Heart right ventricle (tissue), 16 donors: ENCODE data around the gene CHST13. TPM values are rescaled to one million over a fixed set of nuclear protein-coding genes. Genes with fewer than 3 reads are reported as not detected.

Experiments used
- ATAC-seq, 8 donors: fragments of 200-7000 bp; cut with Tn5 transposase; one replicate each; pipeline ENCODE4 v1.9.1; 2020; ENCODE audit warnings: mild to moderate bottlenecking in 8 of 8, moderate library complexity in 8 of 8, moderate number of reproducible peaks in 1 of 8
- DNase-seq, 2 donors: peaks; one replicate each; pipeline ENCODE4 v3.0.0-alpha.2; 2020
- H3K27ac ChIP-seq, 10 donors: fragments of 200-600 bp; sonication (generic) in 2 of 10; one replicate each; pipeline versions ENCODE4 v1.5.0 to v1.8.0; 2020 to 2022; ENCODE audit warnings: mild to moderate bottlenecking in 3 of 10
- H3K27me3 ChIP-seq, 7 donors: fragments of 200-600 bp; one replicate each; pipeline ENCODE4 v1.8.0; 2021 to 2022; ENCODE audit warnings: mild to moderate bottlenecking in 2 of 7
- H3K36me3 ChIP-seq, 9 donors: fragments of 200-600 bp; sonication (generic) in 1 of 9; one replicate each; pipeline versions ENCODE4 v1.5.0 to v1.8.0; 2020 to 2022; ENCODE audit warnings: mild to moderate bottlenecking in 2 of 9
- H3K4me1 ChIP-seq, 9 donors: fragments of 200-600 bp; sonication (generic) in 1 of 9; one replicate each; pipeline versions ENCODE4 v1.5.0 to v1.8.0; 2020 to 2022; ENCODE audit warnings: mild to moderate bottlenecking in 4 of 9
- H3K4me3 ChIP-seq, 10 donors: fragments of 200-600 bp; sonication (generic) in 2 of 10; one replicate each; pipeline versions ENCODE4 v1.5.0 to v1.8.0; 2020 to 2022; ENCODE audit warnings: mild to moderate bottlenecking in 7 of 10, moderate library complexity in 2 of 10
- H3K9me3 ChIP-seq, 11 donors: fragments of 200-600 bp in 10 of 11; sonication (generic) in 2 of 11; one replicate each; pipeline versions ENCODE4 v1.5.0 to v1.8.0; 2013 to 2022; ENCODE audit warnings: mild to moderate bottlenecking in 2 of 11, control low read depth in 1 of 11, moderate library complexity in 1 of 11
- CTCF ChIP-seq, 9 donors: fragments of 200-600 bp; sonication (generic) in 2 of 9; IDR thresholded peaks; one replicate each; pipeline versions ENCODE4 v1.5.0 to v1.8.0; 2021 to 2022; ENCODE audit warnings: antibody characterized with exemption in 9 of 9, mild to moderate bottlenecking in 5 of 9, moderate library complexity in 1 of 9
- WGBS, 2 donors: extraction: QIAGEN DNeasy Blood & Tissue Kit; methylation state at CpG; one replicate each; pipeline ENCODE4 v1.1.7; 2013; ENCODE audit warnings: inconsistent platforms in 1 of 2; 5-methylcytosine and 5-hydroxymethylcytosine counted together
- intact Hi-C, 10 donors: fragments of 100-400 bp; cut with DNase I; formaldehyde crosslinking; loops; one replicate each; pipeline versions ENCODE4 v1.11.1 to v1.14.2; 2022
- polyA plus RNA-seq, 2 donors: library from polyadenylated mRNA; stranded (reverse); fragments of 200-250 nt; gene quantifications; one replicate each; pipeline ENCODE4 v1.2.3, GENCODE V29; 2013
- total RNA-seq, 10 donors: library from RNA; stranded (reverse); fragmentation: NEBNext Ultra II Directional in 3 of 10; extraction: Animal tissue kit (Norgen Biotek cat#: 25700) in 3 of 10; gene quantifications; one replicate each; pipeline versions ENCODE4 v1.2.1 to v1.2.4, GENCODE V29; 2021 to 2023
- donor health status: Arrhythmogenic right ventricular cardiomyopathy.
- donor health status: ischemic (EF 13 %, LVEDD 7.1; RV severe dilation, severe dysfunction).
- donor health status: healthy with polysubstance abuse.
- donor health status: DM: no; HTN: yes; CAD: no.
- donor health status: DM: no; HTN: no; CAD: no.
- donor health status: ischemic (EF 25% LVEDD 6.9; RV normal size, moderate dysfunction).
- donor health status: ischemic (EF 25% LVEDD 5.7; RV mildly dilated, moderate dysfunction).
- donor health status: healthy.
- donor health status: DM: yes; HTN: yes; CAD: no.
- donor health status: Ischemic cardiomyopathy.
- donor health status: ischemic (EF 35%, LVEDD 5.7; RV mildly dilated, moderate dysfunction).
- donor health status: nonischemic (EF 11% LVEDD 7.7; RV severe dilation, severe dysfunction).
- donor health status: DM: yes; HTN: yes; CAD: no.
- donor health status: PGD.
- donor health status: ischemic (EF 29% LVEDD 5.4; RV normal size, mild dysfunction).
- donor health status: nonischemic (EF 23%, LVEDD 6.1; RV moderate dilation, normal function).

Gene CHST13
- total and polyA plus RNA-seq, 12 donors: 0.12 to 1.2 (median 0.43) TPM

- TF ChIP-seq CTCF (IDR thresholded peaks at IDR 0.05): no peak
- no peaks in the 10 kb centered on the region for H3K9me3 ChIP-seq
- ATAC-seq (peak in 5 of 8 donors; percentile 16 to 38 (median 29)), DNase-seq (no peak)
- peaks cover 0 to 11% (median 0%) of the 10 kb centered on the region in 9 donors for H3K4me1 ChIP-seq
- no peak overlapping the region for H3K27ac ChIP-seq
- 66 to 67% methylated on average over 12 of the region's 12 CpGs for WGBS, 2 donors
- H3K27me3 ChIP-seq: peaks cover 0 to 2% (median 0%) of the 10 kb centered on the region in 7 donors
- H3K4me3 ChIP-seq: no peak overlapping the region
- no peaks in the 10 kb centered on the region for H3K36me3 ChIP-seq
- intact Hi-C loops: no loop called here
Measured at GRCh38 chr3:126512916-126513650, 10.9 kb upstream of the CHST13 start.

DNA sequence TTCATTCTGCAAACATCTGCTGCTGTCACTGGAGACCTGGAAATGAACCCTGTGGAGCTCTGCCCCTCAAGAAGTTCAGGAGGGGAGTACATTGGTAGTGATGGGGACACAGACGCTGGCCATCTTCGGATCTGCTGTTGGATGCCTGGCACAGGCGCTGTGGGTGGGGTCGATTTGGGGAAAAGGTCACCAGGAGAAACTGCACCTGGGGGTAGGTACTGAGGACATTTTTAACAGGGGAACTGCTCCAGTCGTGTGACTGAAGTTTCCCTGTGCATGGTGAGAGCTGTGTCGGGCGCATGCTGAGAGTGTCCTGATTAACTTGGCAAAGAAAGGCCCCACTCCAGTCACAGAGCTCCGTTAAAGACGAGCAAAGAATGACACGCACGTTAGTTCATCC lies 9.8 kb upstream of the CHST13 start:
- Histone ChIP-seq H3K27ac (no peak overlapping the region), H3K4me3 (no peak overlapping the region), H3K9me3 (no peaks in the 10 kb centered on the region), H3K36me3 (no peaks in the 10 kb centered on the region), H3K4me1 (peaks cover 0 to 11% (median 0%) of the 10 kb centered on the region in 9 donors), H3K27me3 (peaks cover 0 to 6% (median 0%) of the 10 kb centered on the region in 7 donors)
- intact Hi-C loops: no loop called here
- DNase-seq (no peak), ATAC-seq (no peak)
- WGBS, 2 donors: 75 to 81% methylated on average over 11 of the region's 11 CpGs
- TF ChIP-seq CTCF (IDR thresholded peaks at IDR 0.05): no peak

DNA sequence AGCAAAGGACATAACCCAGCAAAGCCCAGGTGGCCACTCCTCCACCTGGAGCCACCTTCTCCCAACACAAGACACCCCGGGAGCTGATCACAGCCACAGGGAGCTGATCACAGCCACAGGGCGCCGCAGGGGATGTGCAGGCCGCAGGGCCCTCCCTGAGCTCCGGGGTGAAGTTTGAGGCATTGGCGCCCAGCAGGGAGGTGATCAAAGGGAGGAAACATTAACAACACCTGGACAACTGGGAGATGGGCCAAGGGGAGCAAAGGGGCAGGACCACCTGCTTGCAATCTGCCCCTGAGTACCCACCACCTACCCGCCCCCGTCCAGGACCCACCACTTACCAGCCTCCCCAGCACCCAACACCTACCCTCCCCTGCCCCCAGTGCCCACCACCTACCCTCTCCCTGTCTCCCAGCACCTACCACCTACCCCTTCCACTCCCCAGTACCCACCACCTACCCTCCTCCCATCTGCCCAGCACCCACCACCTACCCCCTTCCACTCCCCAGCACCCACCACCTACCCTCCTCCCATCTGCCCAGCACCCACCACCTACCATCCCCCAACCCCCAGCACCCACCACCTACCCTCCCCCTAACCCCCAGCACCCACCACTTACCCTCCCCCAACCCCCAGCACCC lies 8.8 kb upstream of the CHST13 start:
- DNase-seq (no peak), ATAC-seq (no peak)
- TF ChIP-seq CTCF (IDR thresholded peaks at IDR 0.05): no peak
- Histone ChIP-seq H3K4me3 (no peak overlapping the region), H3K9me3 (no peaks in the 10 kb centered on the region), H3K27ac (no peak overlapping the region), H3K36me3 (no peaks in the 10 kb centered on the region), H3K4me1 (peaks cover 0 to 11% (median 0%) of the 10 kb centered on the region in 9 donors), H3K27me3 (peaks cover 0 to 6% (median 0%) of the 10 kb centered on the region in 7 donors)
- 89 to 93% methylated on average over 6 to 8 of the region's 8 CpGs for WGBS, 2 donors
- intact Hi-C loops: no loop called here

DNA sequence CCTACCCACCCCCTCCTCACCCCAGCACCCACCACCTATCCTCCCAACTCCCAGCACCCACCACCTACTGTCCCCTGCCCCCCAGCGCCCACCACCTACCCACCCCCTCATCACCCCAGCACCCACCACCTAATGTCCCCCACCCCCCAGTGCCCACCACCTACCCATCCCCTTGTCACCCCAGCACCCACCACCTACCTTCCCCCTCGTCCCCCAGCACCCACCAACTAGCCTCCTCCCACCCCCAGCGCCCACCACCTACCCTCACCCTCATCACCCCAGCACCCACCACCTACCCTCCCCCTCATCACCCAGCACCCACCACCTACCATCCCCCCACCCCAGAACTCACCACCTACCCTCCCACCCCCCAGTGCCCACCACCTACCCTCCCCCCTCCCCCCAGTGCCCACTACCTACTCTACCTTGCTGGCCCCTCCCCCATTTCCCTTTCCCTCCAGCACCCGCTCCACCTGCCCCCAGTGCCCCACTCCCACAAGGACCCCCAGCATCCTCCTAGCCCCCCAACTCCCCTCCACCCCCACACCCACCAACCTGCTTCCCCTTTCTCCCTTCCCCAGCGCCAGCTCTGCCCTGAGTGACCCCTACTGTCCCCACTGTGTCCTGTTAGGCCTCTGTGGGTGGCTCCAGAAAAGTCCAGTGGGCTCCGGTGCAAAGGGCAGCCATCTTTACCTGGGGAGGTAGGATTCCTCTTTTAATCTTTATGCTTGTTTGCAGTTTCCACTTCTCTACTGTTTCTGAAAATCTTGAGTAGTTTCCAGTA lies 7.6 kb upstream of the CHST13 start:
- no peaks in the 10 kb centered on the region for H3K36me3 ChIP-seq
- peaks cover 0 to 11% (median 0%) of the 10 kb centered on the region in 9 donors for H3K4me1 ChIP-seq
- WGBS, 2 donors: 81 to 88% methylated on average over 6 of the region's 6 CpGs
- TF ChIP-seq CTCF (IDR thresholded peaks at IDR 0.05): no peak
- intact Hi-C loops: no loop called here
- H3K27ac ChIP-seq: no peak overlapping the region
- H3K4me3 ChIP-seq: no peak overlapping the region
- no peaks in the 10 kb centered on the region for H3K9me3 ChIP-seq
- ATAC-seq (no peak), DNase-seq (no peak)
- H3K27me3 ChIP-seq: peaks cover 0 to 6% (median 0%) of the 10 kb centered on the region in 7 donors
